ENCODE data around the gene ZNF765.
"Not testable (repeated sequence)": the region's sequence is repeated elsewhere in the genome, so short reads cannot be mapped to it uniquely, and the experiment has no call there.

Gene ZNF765

GRCh38 chr19:53467485-53468262, 72.7 kb downstream of the ZNF765 start, which contains the start of gene ZNF813:
TSS of gene ZNF813 (plus strand) at chr19:53467733. CDS start at chr19:53483823, 16,090 bp downstream.
- peak; percentile 78 to 94 for DNase-seq (ENCODE audit: low read depth in 1 of 2, low spot score in 1 of 2)
- no peak for TF ChIP-seq CTCF (IDR thresholded peaks at IDR 0.05; ENCODE audit: insufficient read depth, low read length)
- TF ChIP-seq POLR2AphosphoS5 (IDR thresholded peaks at IDR 0.05; ENCODE audit: low read depth): peak; percentile 86; the same call in 1 of the 2 replicates
- Histone ChIP-seq H3K27ac (replicated peaks) (peak within 1 kb of the TSS; percentile 76), H3K4me3 (replicated peaks; ENCODE audit: insufficient read depth, low read length) (peak within 1 kb of the TSS; percentile 56), H3K27me3 (ENCODE audit: insufficient read depth, poor library complexity, severe bottlenecking) (no peaks in the 10 kb centered on the region)

GRCh38 chr19:53468628-53469027, 73.7 kb downstream of the ZNF765 start:
- not testable (repeated sequence) for DNase-seq (ENCODE audit: low read depth in 1 of 2, low spot score in 1 of 2); H3K4me3 ChIP-seq (replicated peaks; ENCODE audit: insufficient read depth, low read length); H3K27ac ChIP-seq (replicated peaks)

GRCh38 chr19:53471916-53472315, 77.0 kb downstream of the ZNF765 start:
- Histone ChIP-seq H3K27ac (replicated peaks) (no peak overlapping the region), H3K27me3 (ENCODE audit: insufficient read depth, poor library complexity, severe bottlenecking) (no peaks in the 10 kb centered on the region), H3K4me3 (replicated peaks; ENCODE audit: insufficient read depth, low read length) (no peak overlapping the region)
- no peak for DNase-seq (ENCODE audit: low read depth in 1 of 2, low spot score in 1 of 2)
- no peak for TF ChIP-seq GABPA (IDR thresholded peaks at IDR 0.05; ENCODE audit: low read depth)
- TF ChIP-seq SPI1 (IDR thresholded peaks at IDR 0.05; ENCODE audit: borderline replicate concordance, low read depth): no peak
- TF ChIP-seq POLR2AphosphoS5 (IDR thresholded peaks at IDR 0.05; ENCODE audit: low read depth): no peak
- no peak for TF ChIP-seq CTCF (IDR thresholded peaks at IDR 0.05; ENCODE audit: insufficient read depth, low read length)
- no peak for TF ChIP-seq REST (IDR thresholded peaks at IDR 0.05; ENCODE audit: insufficient replicate concordance, low read depth)

More at GRCh38 chr19:53468628-53469027, 73.7 kb downstream of the ZNF765 start:
- not testable (repeated sequence) for H3K27me3 ChIP-seq (ENCODE audit: insufficient read depth, poor library complexity, severe bottlenecking)

GRCh38 chr19:53474832-53475231, 79.9 kb downstream of the ZNF765 start:
- H3K27me3 ChIP-seq (ENCODE audit: insufficient read depth, poor library complexity, severe bottlenecking); H3K4me3 ChIP-seq (replicated peaks; ENCODE audit: insufficient read depth, low read length); DNase-seq (ENCODE audit: low read depth in 1 of 2, low spot score in 1 of 2); H3K27ac ChIP-seq (replicated peaks): not testable (repeated sequence)

- DNase-seq (ENCODE audit: low read depth in 1 of 2, low spot score in 1 of 2); H3K4me3 ChIP-seq (replicated peaks; ENCODE audit: insufficient read depth, low read length); H3K27ac ChIP-seq (replicated peaks); H3K27me3 ChIP-seq (ENCODE audit: insufficient read depth, poor library complexity, severe bottlenecking): not testable (repeated sequence)
Observed at GRCh38 chr19:53475470-53475869, 80.5 kb downstream of the ZNF765 start.
